Head of caudate nucleus (tissue), 42 donors: Measurements from ENCODE around the gene ZNF474.

Experiments used
- DNase-seq, 42 donors: peaks; one replicate each; pipeline versions ENCODE4 v3.0.0 to v3.0.0-alpha.2; 2020 to 2021; ENCODE audit warnings: mixed read lengths in 7 of 42
- intact Hi-C: fragments of 100-400 bp; cut with DNase I; formaldehyde crosslinking; loops from one replicate; pipeline ENCODE4 v1.15.0; 2022

Gene ZNF474

GRCh38 chr5:122172207-122172606, 42.9 kb downstream of the ZNF474 start:
- intact Hi-C loops: no loop called here
- DNase-seq: no peak

- intact Hi-C loops: no loop called here
- no peak for DNase-seq
Measured at GRCh38 chr5:122173474-122174415, 44.4 kb downstream of the ZNF474 start.

GRCh38 chr5:122175091-122175490, 45.7 kb downstream of the ZNF474 start:
- intact Hi-C loops: no loop called here
- no peak for DNase-seq

- intact Hi-C loops: no loop called here
- DNase-seq: no peak
Measured at GRCh38 chr5:122175852-122176251, 46.5 kb downstream of the ZNF474 start.

- intact Hi-C loops: no loop called here
- DNase-seq: no peak
Measured at GRCh38 chr5:122177161-122177560, 47.8 kb downstream of the ZNF474 start.

- intact Hi-C loops: no loop called here
Measured at GRCh38 chr5:122179701-122180100, 50.4 kb downstream of the ZNF474 start.

GRCh38 chr5:122180146-122180712, 50.9 kb downstream of the ZNF474 start:
- DNase-seq: no peak
- intact Hi-C loops: no loop called here

More at GRCh38 chr5:122179701-122180100, 50.4 kb downstream of the ZNF474 start:
- DNase-seq: no peak

- intact Hi-C loops: no loop called here
- DNase-seq: no peak
Measured at GRCh38 chr5:122180863-122181548, 51.7 kb downstream of the ZNF474 start.

- DNase-seq: no peak
Measured at GRCh38 chr5:122181863-122182262, 52.5 kb downstream of the ZNF474 start.

GRCh38 chr5:122182491-122182921, 53.2 kb downstream of the ZNF474 start:
- intact Hi-C loops: no loop called here
- peak in 14 of 42 donors; percentile 4 to 65 (median 22) for DNase-seq

More at GRCh38 chr5:122181863-122182262, 52.5 kb downstream of the ZNF474 start:
- intact Hi-C loops: no loop called here

GRCh38 chr5:122183098-122183787, 53.9 kb downstream of the ZNF474 start:
- peak in 39 of 42 donors; percentile 9 to 76 (median 45) for DNase-seq
- intact Hi-C loops: no loop called here

- intact Hi-C loops: no loop called here
- DNase-seq: no peak
Measured at GRCh38 chr5:122183788-122184170, 54.4 kb downstream of the ZNF474 start.

GRCh38 chr5:122184676-122185255, 55.4 kb downstream of the ZNF474 start:
- DNase-seq: no peak
- intact Hi-C loops: no loop called here

GRCh38 chr5:122187426-122187825, 58.1 kb downstream of the ZNF474 start:
- DNase-seq: no peak
- intact Hi-C loops: no loop called here

GRCh38 chr5:122190156-122190555, 60.8 kb downstream of the ZNF474 start:
- intact Hi-C loops: loop anchor here (5.0 kb wide), 1 partner anchor 222 kb away; no protein-coding TSS in a partner anchor

GRCh38 chr5:122192497-122193496, 63.5 kb downstream of the ZNF474 start:
- peak in 24 of 42 donors; percentile 7 to 82 (median 53) for DNase-seq
- intact Hi-C loops: loop anchor here (5.0 kb wide), 1 partner anchor 220 kb away; no protein-coding TSS in a partner anchor

More at GRCh38 chr5:122190156-122190555, 60.8 kb downstream of the ZNF474 start:
- no peak for DNase-seq

- DNase-seq: peak in 24 of 42 donors; percentile 11 to 68 (median 40)
- intact Hi-C loops: no loop called here
Measured at GRCh38 chr5:122195802-122196394, 66.6 kb downstream of the ZNF474 start.
